Suprapubic skin (tissue), 4 donors: ENCODE data around the gene AQP3. TPM values are rescaled to one million over a fixed set of nuclear protein-coding genes. Genes with fewer than 3 reads are reported as not detected.

Experiments used
- DNase-seq, 2 donors: peaks; one replicate each; pipeline ENCODE4 v3.0.0-alpha.2; 2019; ENCODE audit warnings: low spot score in 2 of 2
- H3K27ac ChIP-seq: fragments of 200-600 bp; sonication (generic); one replicate; pipeline ENCODE4 v1.5.1; 2019
- H3K27me3 ChIP-seq: fragments of 200-600 bp; sonication (generic); one replicate; pipeline ENCODE4 v1.5.1; 2019
- H3K36me3 ChIP-seq: fragments of 200-600 bp; sonication (generic); one replicate; pipeline ENCODE4 v1.5.1; 2019
- H3K4me1 ChIP-seq: fragments of 200-600 bp; sonication (generic); one replicate; pipeline ENCODE4 v1.5.1; 2019
- H3K4me3 ChIP-seq: fragments of 200-600 bp; sonication (generic); one replicate; pipeline ENCODE4 v1.5.1; 2019; ENCODE audit warnings: mild to moderate bottlenecking
- H3K9me3 ChIP-seq: fragments of 200-600 bp; sonication (generic); one replicate; pipeline ENCODE4 v1.5.1; 2019
- CTCF ChIP-seq, 2 donors: fragments of 200-600 bp in 1 of 2; fragments of 450-650 bp in 1 of 2; sonication (generic) in 1 of 2; IDR thresholded peaks; one replicate each; pipeline ENCODE4 v1.5.1; 2016 to 2019; ENCODE audit warnings: antibody characterized with exemption in 2 of 2, mild to moderate bottlenecking in 1 of 2, moderate library complexity in 1 of 2
- EP300 ChIP-seq: sonication (generic); formaldehyde crosslinking; IDR thresholded peaks from one replicate; pipeline ENCODE4 v1.6.1; 2017; ENCODE audit warnings: antibody characterized with exemption
- POLR2A ChIP-seq, 2 donors: fragments of 450-650 bp; IDR thresholded peaks; one replicate each; pipeline ENCODE4 v1.6.1; 2017; ENCODE audit warnings: antibody characterized with exemption in 2 of 2, mild to moderate bottlenecking in 2 of 2, moderate library complexity in 2 of 2
- POLR2AphosphoS5 ChIP-seq, 3 donors: sonication (generic); formaldehyde crosslinking; IDR thresholded peaks; one replicate each; pipeline ENCODE4 v1.6.1; 2017; ENCODE audit warnings: antibody characterized with exemption in 3 of 3
- WGBS: methylation state at CpG from one replicate; pipeline ENCODE4 v1.1.5; 2018; 5-methylcytosine and 5-hydroxymethylcytosine counted together
- total RNA-seq, 4 donors: library from RNA; depleted of rRNA; stranded (reverse); fragments of >200 nt; gene quantifications; one replicate each; pipeline ENCODE4 v1.1.0, GENCODE V29; 2016

The AQP3 gene
- total RNA-seq, 4 donors from 2014 or later, result 1,277 to 1,951 (median 1,548) TPM

- WGBS, result 93% methylated on average over 10 of the region's 10 CpGs
- TF ChIP-seq EP300 (no peak), POLR2AphosphoS5 (IDR thresholded peaks at IDR 0.05) (no peak), POLR2A (IDR thresholded peaks at IDR 0.05) (no peak), CTCF (IDR thresholded peaks at IDR 0.05) (no peak)
- Histone ChIP-seq H3K4me1 (peaks cover 22% of the 10 kb centered on the region), H3K27ac (no peak overlapping the region), H3K27me3 (no peaks in the 10 kb centered on the region), H3K36me3 (peaks cover 7% of the 10 kb centered on the region), H3K9me3 (no peaks in the 10 kb centered on the region), H3K4me3 (no peak overlapping the region)
- DNase-seq, result no peak
Observed at GRCh38 chr9:33476503-33476902, 29.1 kb upstream of the AQP3 start.

GRCh38 chr9:33475357-33475756, 28.0 kb upstream of the AQP3 start:
- 82% methylated on average over 1 of the region's 1 CpG for WGBS
- peaks cover 17% of the 10 kb centered on the region for H3K36me3 ChIP-seq
- TF ChIP-seq EP300, result no peak
- no peak for TF ChIP-seq CTCF (IDR thresholded peaks at IDR 0.05)
- no peak for TF ChIP-seq POLR2A (IDR thresholded peaks at IDR 0.05)
- TF ChIP-seq POLR2AphosphoS5 (IDR thresholded peaks at IDR 0.05), result no peak
- H3K27ac ChIP-seq, result no peak overlapping the region
- DNase-seq, result no peak
- H3K27me3 ChIP-seq, result no peaks in the 10 kb centered on the region
- no peaks in the 10 kb centered on the region for H3K9me3 ChIP-seq
- H3K4me1 ChIP-seq, result peaks cover 22% of the 10 kb centered on the region
- no peak overlapping the region for H3K4me3 ChIP-seq

- Histone ChIP-seq H3K27ac (peak within 1 kb of the TSS; percentile 82), H3K4me3 (peak within 1 kb of the TSS; percentile 97), H3K9me3 (no peaks in the 10 kb centered on the region), H3K36me3 (peaks cover 33% of the 10 kb centered on the region), H3K27me3 (no peaks in the 10 kb centered on the region), H3K4me1 (peaks cover 22% of the 10 kb centered on the region)
- peak; percentile 98 to 99 for DNase-seq
- TF ChIP-seq EP300, result no peak
- TF ChIP-seq CTCF (IDR thresholded peaks at IDR 0.05), result no peak
- TF ChIP-seq POLR2AphosphoS5 (IDR thresholded peaks at IDR 0.05), result peak; percentile 52 to 91 (median 56)
- peak; percentile 29 to 44 for TF ChIP-seq POLR2A (IDR thresholded peaks at IDR 0.05)
- WGBS, result under 1% methylated on average over 32 of the region's 32 CpGs
Observed at GRCh38 chr9:33473643-33474352, 26.4 kb upstream of the AQP3 start, which contains the start of gene NOL6. NOL6 (minus strand) TSS chr9:33473924; CDS start chr9:33473842, 82 bp downstream.

GRCh38 chr9:33472881-33473615, 25.7 kb upstream of the AQP3 start:
- peaks cover 22% of the 10 kb centered on the region for H3K4me1 ChIP-seq
- no peak overlapping the region for H3K27ac ChIP-seq
- H3K27me3 ChIP-seq, result no peaks in the 10 kb centered on the region
- H3K36me3 ChIP-seq, result peaks cover 40% of the 10 kb centered on the region
- DNase-seq, result no peak
- 10% methylated on average over 18 of the region's 18 CpGs for WGBS
- H3K9me3 ChIP-seq, result no peaks in the 10 kb centered on the region
- TF ChIP-seq EP300, result no peak
- peak overlapping the region; percentile 97 for H3K4me3 ChIP-seq

GRCh38 chr9:33472171-33472880, 24.9 kb upstream of the AQP3 start:
- Histone ChIP-seq H3K9me3 (no peaks in the 10 kb centered on the region), H3K36me3 (peaks cover 48% of the 10 kb centered on the region), H3K27me3 (no peaks in the 10 kb centered on the region), H3K4me3 (peak overlapping the region; percentile 97), H3K27ac (no peak overlapping the region), H3K4me1 (peaks cover 22% of the 10 kb centered on the region)
- WGBS, result 85% methylated on average over 16 of the region's 16 CpGs
- DNase-seq, result peak in 1 of 2 donors; percentile 34
- TF ChIP-seq CTCF (IDR thresholded peaks at IDR 0.05) (no peak), POLR2AphosphoS5 (IDR thresholded peaks at IDR 0.05) (no peak), POLR2A (IDR thresholded peaks at IDR 0.05) (no peak), EP300 (no peak)
